Upper lobe of left lung (tissue), 4 donors: Measurements from ENCODE around the gene MRPL37.

Experiments used
- CTCF ChIP-seq, 6 experiments: fragments of 450-650 bp in 4 of 6; fragments of 200-600 bp in 2 of 6; sonication (generic) in 2 of 6; IDR thresholded peaks; one replicate each; pipeline ENCODE4 v1.5.1; 2016 to 2019; ENCODE audit warnings: antibody characterized with exemption in 6 of 6
- POLR2A ChIP-seq, 4 donors: fragments of 450-650 bp; IDR thresholded peaks; one replicate each; pipeline ENCODE4 v1.5.1; 2016 to 2017; ENCODE audit warnings: antibody characterized with exemption in 4 of 4, mild to moderate bottlenecking in 2 of 4
- POLR2AphosphoS5 ChIP-seq, 2 donors: sonication (generic); formaldehyde crosslinking; IDR thresholded peaks; one replicate each; pipeline ENCODE4 v1.5.1; 2017; ENCODE audit warnings: antibody characterized with exemption in 2 of 2

GRCh38 chr1:54153535-54154439 lies 46.2 kb upstream of the MRPL37 start:
- no peak for TF ChIP-seq CTCF (IDR thresholded peaks at IDR 0.05)
- no peak for TF ChIP-seq POLR2A (IDR thresholded peaks at IDR 0.05)
- TF ChIP-seq POLR2AphosphoS5 (IDR thresholded peaks at IDR 0.05): no peak
